HL-60 (cell line): ENCODE data around the gene SCMH1.

Experiments
- DNase-seq, 2 experiments: peaks; one replicate each; pipeline ENCODE4 v3.0.0-alpha.2; 2010 to 2020; ENCODE audit warnings: low read depth in 1 of 2, low spot score in 1 of 2
- H3K27ac ChIP-seq: fragments of 250-450 bp; sonication (Bioruptor Pico); replicated peaks from 2 replicates; pipeline ENCODE4 v1.5.1; 2020; ENCODE audit warnings: mild to moderate bottlenecking, moderate library complexity
- H3K27me3 ChIP-seq: fragments of 250-450 bp; sonication (Bioruptor Pico); 2 replicates; pipeline ENCODE4 v1.5.1; 2021; ENCODE audit warnings: mild to moderate bottlenecking, moderate library complexity; ENCODE audit not compliant: insufficient read depth, poor library complexity, severe bottlenecking
- H3K4me3 ChIP-seq: replicated peaks from 2 replicates; pipeline ENCODE4 v1.5.1; 2011; ENCODE audit warnings: mild to moderate bottlenecking, control low read depth, low read length; ENCODE audit not compliant: insufficient read depth
- GABPA ChIP-seq: IDR thresholded peaks from 2 replicates; pipeline ENCODE4 v1.6.1; 2012; ENCODE audit warnings: low read depth
- POLR2AphosphoS5 ChIP-seq: IDR thresholded peaks from 2 replicates; pipeline ENCODE4 v1.6.1; 2012; ENCODE audit warnings: low read depth
- SPI1 ChIP-seq: IDR thresholded peaks from 2 replicates; pipeline ENCODE4 v1.6.1; 2012; ENCODE audit warnings: low read depth, mild to moderate bottlenecking, borderline replicate concordance
- TF ChIP-seq, protein P1 (sequence below): IDR thresholded peaks from 2 replicates; pipeline ENCODE4 v1.6.1; 2012; ENCODE audit warnings: low read depth; ENCODE audit not compliant: insufficient replicate concordance
- TF ChIP-seq, protein P2 (sequence below): IDR thresholded peaks from one replicate; pipeline ENCODE4 v1.5.1; 2011; ENCODE audit warnings: low read length, control low read depth, inconsistent platforms; ENCODE audit not compliant: insufficient read depth

The SCMH1 gene

DNA sequence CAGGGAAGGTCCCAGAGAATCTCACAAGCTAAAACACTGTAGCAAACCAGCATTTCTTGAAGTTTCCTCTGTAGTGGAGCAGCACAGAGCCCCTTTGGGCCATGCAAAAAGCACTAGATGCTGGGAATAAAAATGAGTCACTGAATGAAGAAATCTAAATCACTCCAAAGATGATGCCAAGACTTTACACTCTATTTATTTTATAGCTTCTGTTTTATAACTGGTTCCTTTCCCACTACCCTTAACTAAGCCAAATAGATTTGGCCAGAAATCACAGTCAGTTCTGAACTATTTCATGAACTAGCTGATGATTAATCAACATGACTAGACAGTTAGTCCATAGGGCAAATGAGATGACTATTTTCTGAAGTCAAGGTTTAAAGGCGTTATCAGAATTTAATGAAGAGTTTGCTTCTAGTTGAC lies 89.5 kb downstream of the SCMH1 start:
- no peak for DNase-seq

DNA sequence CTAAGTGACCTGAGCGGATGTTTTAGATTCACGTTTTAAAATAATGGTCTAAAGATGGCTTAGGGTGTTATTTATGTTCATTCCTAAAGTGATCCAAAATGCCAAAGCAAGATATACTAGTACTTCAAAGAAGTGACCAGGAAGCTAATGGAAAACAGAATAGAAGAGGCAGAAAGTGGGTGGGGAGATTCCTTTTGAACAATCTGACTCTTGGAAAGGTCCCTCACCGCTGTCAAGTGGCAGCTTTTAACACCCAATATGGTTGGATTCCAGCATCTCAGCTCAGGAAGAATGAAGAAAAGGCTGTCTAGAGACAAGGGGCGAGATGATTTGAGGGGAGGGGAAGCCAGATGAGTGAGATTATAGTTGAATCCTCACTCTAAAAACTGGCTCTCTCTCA lies 90.3 kb downstream of the SCMH1 start:
- no peak for TF ChIP-seq SPI1
- TF ChIP-seq GABPA, result no peak
- TF ChIP-seq, protein P1, sequence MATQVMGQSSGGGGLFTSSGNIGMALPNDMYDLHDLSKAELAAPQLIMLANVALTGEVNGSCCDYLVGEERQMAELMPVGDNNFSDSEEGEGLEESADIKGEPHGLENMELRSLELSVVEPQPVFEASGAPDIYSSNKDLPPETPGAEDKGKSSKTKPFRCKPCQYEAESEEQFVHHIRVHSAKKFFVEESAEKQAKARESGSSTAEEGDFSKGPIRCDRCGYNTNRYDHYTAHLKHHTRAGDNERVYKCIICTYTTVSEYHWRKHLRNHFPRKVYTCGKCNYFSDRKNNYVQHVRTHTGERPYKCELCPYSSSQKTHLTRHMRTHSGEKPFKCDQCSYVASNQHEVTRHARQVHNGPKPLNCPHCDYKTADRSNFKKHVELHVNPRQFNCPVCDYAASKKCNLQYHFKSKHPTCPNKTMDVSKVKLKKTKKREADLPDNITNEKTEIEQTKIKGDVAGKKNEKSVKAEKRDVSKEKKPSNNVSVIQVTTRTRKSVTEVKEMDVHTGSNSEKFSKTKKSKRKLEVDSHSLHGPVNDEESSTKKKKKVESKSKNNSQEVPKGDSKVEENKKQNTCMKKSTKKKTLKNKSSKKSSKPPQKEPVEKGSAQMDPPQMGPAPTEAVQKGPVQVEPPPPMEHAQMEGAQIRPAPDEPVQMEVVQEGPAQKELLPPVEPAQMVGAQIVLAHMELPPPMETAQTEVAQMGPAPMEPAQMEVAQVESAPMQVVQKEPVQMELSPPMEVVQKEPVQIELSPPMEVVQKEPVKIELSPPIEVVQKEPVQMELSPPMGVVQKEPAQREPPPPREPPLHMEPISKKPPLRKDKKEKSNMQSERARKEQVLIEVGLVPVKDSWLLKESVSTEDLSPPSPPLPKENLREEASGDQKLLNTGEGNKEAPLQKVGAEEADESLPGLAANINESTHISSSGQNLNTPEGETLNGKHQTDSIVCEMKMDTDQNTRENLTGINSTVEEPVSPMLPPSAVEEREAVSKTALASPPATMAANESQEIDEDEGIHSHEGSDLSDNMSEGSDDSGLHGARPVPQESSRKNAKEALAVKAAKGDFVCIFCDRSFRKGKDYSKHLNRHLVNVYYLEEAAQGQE, result no peak
- no peak for TF ChIP-seq POLR2AphosphoS5
- TF ChIP-seq, protein P2, sequence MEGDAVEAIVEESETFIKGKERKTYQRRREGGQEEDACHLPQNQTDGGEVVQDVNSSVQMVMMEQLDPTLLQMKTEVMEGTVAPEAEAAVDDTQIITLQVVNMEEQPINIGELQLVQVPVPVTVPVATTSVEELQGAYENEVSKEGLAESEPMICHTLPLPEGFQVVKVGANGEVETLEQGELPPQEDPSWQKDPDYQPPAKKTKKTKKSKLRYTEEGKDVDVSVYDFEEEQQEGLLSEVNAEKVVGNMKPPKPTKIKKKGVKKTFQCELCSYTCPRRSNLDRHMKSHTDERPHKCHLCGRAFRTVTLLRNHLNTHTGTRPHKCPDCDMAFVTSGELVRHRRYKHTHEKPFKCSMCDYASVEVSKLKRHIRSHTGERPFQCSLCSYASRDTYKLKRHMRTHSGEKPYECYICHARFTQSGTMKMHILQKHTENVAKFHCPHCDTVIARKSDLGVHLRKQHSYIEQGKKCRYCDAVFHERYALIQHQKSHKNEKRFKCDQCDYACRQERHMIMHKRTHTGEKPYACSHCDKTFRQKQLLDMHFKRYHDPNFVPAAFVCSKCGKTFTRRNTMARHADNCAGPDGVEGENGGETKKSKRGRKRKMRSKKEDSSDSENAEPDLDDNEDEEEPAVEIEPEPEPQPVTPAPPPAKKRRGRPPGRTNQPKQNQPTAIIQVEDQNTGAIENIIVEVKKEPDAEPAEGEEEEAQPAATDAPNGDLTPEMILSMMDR, result no peak

More for the DNA sequence above, 89.5 kb downstream of the SCMH1 start:
- H3K27ac ChIP-seq, result no peak overlapping the region
- TF ChIP-seq, protein P1, result no peak
- TF ChIP-seq POLR2AphosphoS5 (no peak), SPI1 (no peak), GABPA (no peak)
- TF ChIP-seq, protein P2, result no peak
- H3K4me3 ChIP-seq, result no peak overlapping the region
- no peaks in the 10 kb centered on the region for H3K27me3 ChIP-seq

DNA sequence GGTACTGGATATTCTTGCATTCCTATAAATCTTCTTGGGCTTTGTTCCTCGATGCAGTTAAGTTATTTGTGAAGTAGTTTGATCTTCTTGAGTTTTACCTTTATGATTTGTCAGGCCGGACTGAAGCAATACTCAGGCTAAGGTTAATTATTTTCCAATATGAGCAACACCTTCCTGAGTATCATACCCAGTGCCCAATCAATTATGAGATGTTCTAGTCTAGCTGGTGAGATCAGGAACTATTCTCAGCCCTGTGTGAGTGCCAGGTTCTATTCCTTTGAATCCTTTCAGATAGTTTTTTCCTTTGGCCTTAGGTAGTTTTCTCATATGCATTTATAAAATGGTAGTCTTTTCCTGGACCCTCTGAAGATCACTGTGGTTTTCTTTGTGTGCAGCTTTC lies 92.5 kb downstream of the SCMH1 start:
- H3K4me3 ChIP-seq, result no peak overlapping the region
- DNase-seq, result no peak
- H3K27ac ChIP-seq, result no peak overlapping the region
- TF ChIP-seq GABPA (no peak), SPI1 (no peak), POLR2AphosphoS5 (no peak)
- TF ChIP-seq, protein P1, result no peak
- TF ChIP-seq, protein P2, result no peak
- no peaks in the 10 kb centered on the region for H3K27me3 ChIP-seq

More for the DNA sequence above, 90.3 kb downstream of the SCMH1 start:
- Histone ChIP-seq H3K27ac (no peak overlapping the region), H3K4me3 (no peak overlapping the region), H3K27me3 (no peaks in the 10 kb centered on the region)
- no peak for DNase-seq
